HEK293 (cell line): ENCODE measurements around the gene HMGN1.

Source experiments
- CTCF ChIA-PET: fragments of 350-600 bp; formaldehyde crosslinking; extraction: SDS; loops from one replicate; lab custom pipeline; 2021; ENCODE audit warnings: antibody characterized with exemption; lab: Yijun Ruan, JAX
- POLR2A ChIA-PET: fragments of 300-600 bp; formaldehyde crosslinking; extraction: SDS; loops from one replicate; lab custom pipeline; 2020; ENCODE audit warnings: antibody characterized with exemption, inconsistent platforms; lab: Yijun Ruan, JAX
- H3K27ac ChIP-seq: fragments of 200-500 bp; sonication (Bioruptor generic); 2 replicates; pipeline ENCODE4 v1.5.1; 2014; ENCODE audit warnings: low read depth, low read length, control low read depth, inconsistent platforms; ENCODE audit errors: extremely low read depth
- H3K36me3 ChIP-seq, 2 experiments: fragments of 200-500 bp in 1 of 2; sonication (Bioruptor generic) in 1 of 2; 1 replicate in 1 of 2; 2 replicates in 1 of 2; pipeline ENCODE4 v1.5.1; 2014 to 2017; ENCODE audit warnings: inconsistent platforms in 2 of 2, low read length in 2 of 2; ENCODE audit not compliant: control insufficient read depth in 2 of 2, insufficient read depth in 1 of 2
- H3K4me1 ChIP-seq: fragments of 200-500 bp; sonication (Bioruptor generic); 2 replicates; pipeline ENCODE4 v1.5.1; 2014; ENCODE audit warnings: mild to moderate bottlenecking, low read length, inconsistent platforms; ENCODE audit not compliant: control insufficient read depth, insufficient read depth
- H3K4me3 ChIP-seq: 2 replicates; pipeline ENCODE4 v1.5.1; 2011; ENCODE audit warnings: low read depth, mild to moderate bottlenecking, control low read depth, low read length, moderate library complexity
- H3K9me3 ChIP-seq: fragments of 200-500 bp; sonication (Bioruptor generic); 2 replicates; pipeline ENCODE4 v1.5.1; 2014; ENCODE audit warnings: low read depth, low read length, inconsistent platforms; ENCODE audit not compliant: control insufficient read depth, insufficient read depth
- BCL11A ChIP-seq: fragments of 450-650 bp; formaldehyde crosslinking; IDR thresholded peaks from 2 replicates; pipeline ENCODE4 v1.5.1; 2016; ENCODE audit warnings: low read depth, missing biosample characterization, missing genetic modification characterization
- BCL11B ChIP-seq: fragments of 450-650 bp; formaldehyde crosslinking; IDR thresholded peaks from 2 replicates; pipeline ENCODE4 v1.5.1; 2016; ENCODE audit warnings: low read depth, missing biosample characterization, missing genetic modification characterization
- EGR2 ChIP-seq: fragments of 450-650 bp; formaldehyde crosslinking; IDR thresholded peaks from 2 replicates; pipeline ENCODE4 v1.5.1; 2016; ENCODE audit warnings: low read depth, missing biosample characterization, missing genetic modification characterization
- GLIS2 ChIP-seq: fragments of 450-650 bp; formaldehyde crosslinking; IDR thresholded peaks from 2 replicates; pipeline ENCODE4 v1.5.1; 2016; ENCODE audit warnings: missing biosample characterization, missing genetic modification characterization
- IKZF3 ChIP-seq: fragments of 450-650 bp; IDR thresholded peaks from 2 replicates; pipeline ENCODE4 v1.5.0; 2018; ENCODE audit warnings: missing biosample characterization, mild to moderate bottlenecking, missing genetic modification characterization, moderate library complexity
- KLF10 ChIP-seq: fragments of 450-650 bp; IDR thresholded peaks from 2 replicates; pipeline ENCODE4 v1.5.1; 2018; ENCODE audit warnings: missing biosample characterization, mild to moderate bottlenecking, missing genetic modification characterization
- SP2 ChIP-seq: fragments of 450-650 bp; formaldehyde crosslinking; IDR thresholded peaks from 2 replicates; pipeline ENCODE4 v1.5.1; 2016; ENCODE audit warnings: missing biosample characterization, missing genetic modification characterization
- WT1 ChIP-seq: fragments of 450-650 bp; formaldehyde crosslinking; IDR thresholded peaks from 2 replicates; pipeline ENCODE4 v1.5.1; 2016; ENCODE audit warnings: missing biosample characterization, missing genetic modification characterization
- ZBTB20 ChIP-seq: fragments of 450-650 bp; formaldehyde crosslinking; IDR thresholded peaks from 2 replicates; pipeline ENCODE4 v1.5.1; 2016; ENCODE audit warnings: missing biosample characterization, missing genetic modification characterization
- ZFP41 ChIP-seq: fragments of 450-650 bp; formaldehyde crosslinking; IDR thresholded peaks from 2 replicates; pipeline ENCODE4 v1.5.1; 2016; ENCODE audit warnings: missing biosample characterization, missing genetic modification characterization, borderline replicate concordance
- ZNF121 ChIP-seq: fragments of 450-650 bp; formaldehyde crosslinking; IDR thresholded peaks from 2 replicates; pipeline ENCODE4 v1.5.1; 2016; ENCODE audit warnings: missing biosample characterization, missing genetic modification characterization
- ZNF146 ChIP-seq: fragments of 450-650 bp; formaldehyde crosslinking; IDR thresholded peaks from 2 replicates; pipeline ENCODE4 v1.5.1; 2016; ENCODE audit warnings: missing biosample characterization, missing genetic modification characterization
- ZNF211 ChIP-seq: fragments of 450-650 bp; formaldehyde crosslinking; IDR thresholded peaks from 2 replicates; pipeline ENCODE4 v1.5.1; 2016; ENCODE audit warnings: low read depth, missing biosample characterization, missing genetic modification characterization
- ZNF266 ChIP-seq: fragments of 450-650 bp; formaldehyde crosslinking; IDR thresholded peaks from 2 replicates; pipeline ENCODE4 v1.5.1; 2016; ENCODE audit warnings: missing biosample characterization, missing genetic modification characterization, low read depth
- ZNF335 ChIP-seq: fragments of 450-650 bp; formaldehyde crosslinking; conservative IDR thresholded peaks from 2 replicates; pipeline ENCODE4 v1.5.1; 2016; ENCODE audit warnings: missing biosample characterization, missing genetic modification characterization
- ZNF341 ChIP-seq: fragments of 450-650 bp; formaldehyde crosslinking; IDR thresholded peaks from 2 replicates; pipeline ENCODE4; 2016; ENCODE audit warnings: low read depth, missing biosample characterization, missing genetic modification characterization
- ZNF391 ChIP-seq: fragments of 450-650 bp; formaldehyde crosslinking; IDR thresholded peaks from 2 replicates; pipeline ENCODE4 v1.5.1; 2016; ENCODE audit warnings: low read depth, missing biosample characterization, missing genetic modification characterization, borderline replicate concordance
- ZNF433 ChIP-seq: fragments of 450-650 bp; formaldehyde crosslinking; IDR thresholded peaks from 2 replicates; pipeline ENCODE4 v1.5.1; 2016; ENCODE audit warnings: missing biosample characterization, missing genetic modification characterization, low read depth
- ZNF530 ChIP-seq: fragments of 450-650 bp; formaldehyde crosslinking; IDR thresholded peaks from 2 replicates; pipeline ENCODE4 v1.5.1; 2016; ENCODE audit warnings: low read depth, missing biosample characterization, missing genetic modification characterization
- ZNF629 ChIP-seq: fragments of 450-650 bp; formaldehyde crosslinking; IDR thresholded peaks from 2 replicates; pipeline ENCODE4 v1.5.1; 2017; ENCODE audit warnings: missing biosample characterization, missing genetic modification characterization
- ZNF670 ChIP-seq: fragments of 450-650 bp; formaldehyde crosslinking; IDR thresholded peaks from 2 replicates; pipeline ENCODE4 v1.5.1; 2016; ENCODE audit warnings: missing biosample characterization, missing genetic modification characterization, low read depth
- ZNF677 ChIP-seq: fragments of 450-650 bp; IDR thresholded peaks from 2 replicates; pipeline ENCODE4 v1.5.0; 2018; ENCODE audit warnings: missing biosample characterization, mild to moderate bottlenecking, missing genetic modification characterization, moderate library complexity
- ZNF785 ChIP-seq: fragments of 450-650 bp; formaldehyde crosslinking; IDR thresholded peaks from 2 replicates; pipeline ENCODE4 v1.5.1; 2016; ENCODE audit warnings: missing biosample characterization, missing genetic modification characterization
- ZSCAN30 ChIP-seq: fragments of 450-650 bp; IDR thresholded peaks from 2 replicates; pipeline ENCODE4 v1.5.1; 2018; ENCODE audit warnings: missing biosample characterization, mild to moderate bottlenecking, missing genetic modification characterization, moderate library complexity
- TF ChIP-seq, protein P1 (sequence below): fragments of 450-650 bp; formaldehyde crosslinking; IDR thresholded peaks from 2 replicates; pipeline ENCODE4 v1.5.1; 2016; ENCODE audit warnings: missing biosample characterization, missing genetic modification characterization
- TF ChIP-seq, protein P2 (sequence below): fragments of 450-650 bp; formaldehyde crosslinking; IDR thresholded peaks from 2 replicates; pipeline ENCODE4 v1.5.1; 2016; ENCODE audit warnings: missing biosample characterization, missing genetic modification characterization, borderline replicate concordance
- TF ChIP-seq, protein P3 (sequence below): fragments of 450-650 bp; formaldehyde crosslinking; IDR thresholded peaks from 2 replicates; pipeline ENCODE4 v1.5.1; 2016; ENCODE audit warnings: missing biosample characterization, missing genetic modification characterization
- TF ChIP-seq, protein P4 (sequence below): sonication (generic); formaldehyde crosslinking; IDR thresholded peaks from 2 replicates; pipeline ENCODE4 v1.8.1; 2022; ENCODE audit warnings: mild to moderate bottlenecking, moderate library complexity, missing genetic modification reagents

The HMGN1 gene

DNA sequence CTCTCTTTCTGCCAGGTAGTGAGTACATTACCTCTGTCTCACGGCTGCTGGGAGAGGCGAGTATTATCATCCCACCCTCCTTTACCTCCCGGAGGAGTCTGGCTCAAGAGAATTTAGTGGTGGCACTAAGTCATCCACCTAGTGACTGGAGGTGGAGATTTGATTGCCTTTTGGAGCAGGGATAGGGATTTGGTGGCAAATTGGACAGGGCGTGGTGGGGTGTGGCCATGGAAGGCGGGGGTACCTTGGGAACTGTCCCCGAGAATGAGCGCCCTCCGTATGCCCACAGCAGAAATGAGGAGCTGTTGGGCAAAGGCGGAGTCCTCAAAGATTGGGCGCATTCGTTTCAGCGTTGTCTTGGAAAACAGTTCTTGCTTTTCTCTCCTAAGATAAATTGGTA is 32.1 kb upstream of the HMGN1 start (continued):
- TF ChIP-seq IKZF3: peak; percentile 49; the same call in 1 of the 2 replicates
- TF ChIP-seq SP2 (tag by site-specific recombination): peak; percentile 17; the same call in 1 of the 2 replicates
- no peak for TF ChIP-seq ZNF121 (tag by site-specific recombination)

DNA sequence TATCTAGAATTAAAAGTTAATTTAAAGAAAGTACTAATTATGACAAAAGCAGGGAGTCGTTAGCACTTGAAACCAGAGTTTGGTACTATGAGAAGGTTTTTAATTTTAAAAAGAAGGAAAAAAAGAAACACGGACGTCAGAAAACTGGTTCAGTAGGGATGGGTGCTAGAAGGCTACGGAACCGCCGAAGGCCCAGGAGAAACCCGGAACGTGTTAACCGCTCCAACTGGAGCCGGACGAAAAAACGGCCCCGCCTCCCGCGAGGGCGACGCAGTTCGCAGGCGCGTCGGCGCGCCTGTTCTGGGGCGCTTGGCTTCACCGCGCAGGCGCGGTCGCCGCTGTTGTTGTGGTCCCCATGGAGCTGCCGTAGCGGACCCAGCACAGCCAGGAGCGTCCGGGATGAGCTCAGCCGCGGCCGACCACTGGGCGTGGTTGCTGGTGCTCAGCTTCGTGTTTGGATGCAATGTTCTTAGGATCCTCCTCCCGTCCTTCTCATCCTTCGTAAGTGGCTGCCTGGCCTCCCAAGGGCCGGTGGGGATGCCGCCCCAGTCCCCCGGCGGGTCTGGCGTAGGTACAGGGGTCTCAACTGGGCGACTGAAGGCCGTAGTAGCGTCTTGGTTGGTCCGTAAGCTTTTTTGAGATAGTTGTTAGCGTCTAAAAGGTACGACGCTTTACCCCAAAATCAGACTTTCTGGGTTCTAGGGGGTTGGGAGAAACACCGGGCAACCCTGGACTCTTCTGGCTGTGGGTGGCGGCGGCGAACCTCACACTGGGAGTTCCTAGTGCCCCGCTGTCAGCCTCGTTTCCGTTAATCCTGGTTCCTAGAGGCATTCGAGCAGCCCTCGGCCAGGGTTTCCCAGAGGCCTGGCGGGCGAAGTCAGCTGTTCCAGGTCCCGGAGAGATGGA is 31.4 kb upstream of the HMGN1 start:
- POLR2A ChIA-PET: interaction anchor here (0.5 to 1.9 kb wide), 17 partner anchors 12 to 414 kb away, joined by 3 to 29 read pairs (median 3); partner anchors contain the start of genes BRWD1, HMGN1 and PSMG1
- Histone ChIP-seq H3K27ac (peak overlapping the region; percentile 53), H3K4me3 (peak overlapping the region; percentile 72), H3K9me3 (no peaks in the 10 kb centered on the region), H3K36me3 (no peaks in the 10 kb centered on the region; a peak in 1 of 3 replicates), H3K4me1 (peaks cover 2% of the 10 kb centered on the region; the same call in 1 of the 2 replicates)
- CTCF ChIA-PET: interaction anchor here (0.7 to 1.3 kb wide), 4 partner anchors 12 to 61 kb away, joined by 3 read pairs; no protein-coding TSS in a partner anchor
- 0 out of 2 replicates have a peak, but pooled peaks have one; percentile 12 for TF ChIP-seq KLF10 (tag by site-specific recombination)
- TF ChIP-seq ZNF341: peak; percentile 84
- TF ChIP-seq, protein P1, sequence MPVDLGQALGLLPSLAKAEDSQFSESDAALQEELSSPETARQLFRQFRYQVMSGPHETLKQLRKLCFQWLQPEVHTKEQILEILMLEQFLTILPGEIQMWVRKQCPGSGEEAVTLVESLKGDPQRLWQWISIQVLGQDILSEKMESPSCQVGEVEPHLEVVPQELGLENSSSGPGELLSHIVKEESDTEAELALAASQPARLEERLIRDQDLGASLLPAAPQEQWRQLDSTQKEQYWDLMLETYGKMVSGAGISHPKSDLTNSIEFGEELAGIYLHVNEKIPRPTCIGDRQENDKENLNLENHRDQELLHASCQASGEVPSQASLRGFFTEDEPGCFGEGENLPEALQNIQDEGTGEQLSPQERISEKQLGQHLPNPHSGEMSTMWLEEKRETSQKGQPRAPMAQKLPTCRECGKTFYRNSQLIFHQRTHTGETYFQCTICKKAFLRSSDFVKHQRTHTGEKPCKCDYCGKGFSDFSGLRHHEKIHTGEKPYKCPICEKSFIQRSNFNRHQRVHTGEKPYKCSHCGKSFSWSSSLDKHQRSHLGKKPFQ: no peak
- peak; percentile 46 for TF ChIP-seq ZNF629 (tag by site-specific recombination)
- TF ChIP-seq ZFP41 (tag by site-specific recombination): no peak
- no peak for TF ChIP-seq ZNF530 (tag by site-specific recombination)
- TF ChIP-seq WT1 (tag by site-specific recombination): peak; percentile 10; the same call in 1 of the 2 replicates
- no peak for TF ChIP-seq BCL11B (tag by site-specific recombination)
- no peak for TF ChIP-seq ZNF211 (tag by site-specific recombination)
- TF ChIP-seq ZNF335 (tag by site-specific recombination): peak; percentile 91
- no peak for TF ChIP-seq ZNF266
- TF ChIP-seq, protein P2, sequence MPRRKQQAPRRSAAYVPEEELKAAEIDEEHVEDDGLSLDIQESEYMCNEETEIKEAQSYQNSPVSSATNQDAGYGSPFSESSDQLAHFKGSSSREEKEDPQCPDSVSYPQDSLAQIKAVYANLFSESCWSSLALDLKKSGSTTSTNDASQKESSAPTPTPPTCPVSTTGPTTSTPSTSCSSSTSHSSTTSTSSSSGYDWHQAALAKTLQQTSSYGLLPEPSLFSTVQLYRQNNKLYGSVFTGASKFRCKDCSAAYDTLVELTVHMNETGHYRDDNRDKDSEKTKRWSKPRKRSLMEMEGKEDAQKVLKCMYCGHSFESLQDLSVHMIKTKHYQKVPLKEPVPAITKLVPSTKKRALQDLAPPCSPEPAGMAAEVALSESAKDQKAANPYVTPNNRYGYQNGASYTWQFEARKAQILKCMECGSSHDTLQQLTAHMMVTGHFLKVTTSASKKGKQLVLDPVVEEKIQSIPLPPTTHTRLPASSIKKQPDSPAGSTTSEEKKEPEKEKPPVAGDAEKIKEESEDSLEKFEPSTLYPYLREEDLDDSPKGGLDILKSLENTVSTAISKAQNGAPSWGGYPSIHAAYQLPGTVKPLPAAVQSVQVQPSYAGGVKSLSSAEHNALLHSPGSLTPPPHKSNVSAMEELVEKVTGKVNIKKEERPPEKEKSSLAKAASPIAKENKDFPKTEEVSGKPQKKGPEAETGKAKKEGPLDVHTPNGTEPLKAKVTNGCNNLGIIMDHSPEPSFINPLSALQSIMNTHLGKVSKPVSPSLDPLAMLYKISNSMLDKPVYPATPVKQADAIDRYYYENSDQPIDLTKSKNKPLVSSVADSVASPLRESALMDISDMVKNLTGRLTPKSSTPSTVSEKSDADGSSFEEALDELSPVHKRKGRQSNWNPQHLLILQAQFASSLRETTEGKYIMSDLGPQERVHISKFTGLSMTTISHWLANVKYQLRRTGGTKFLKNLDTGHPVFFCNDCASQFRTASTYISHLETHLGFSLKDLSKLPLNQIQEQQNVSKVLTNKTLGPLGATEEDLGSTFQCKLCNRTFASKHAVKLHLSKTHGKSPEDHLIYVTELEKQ: no peak
- peak; percentile 87 for TF ChIP-seq GLIS2 (tag by site-specific recombination)
- TF ChIP-seq BCL11A: no peak
- no peak for TF ChIP-seq ZSCAN30 (tag by site-specific recombination)
- TF ChIP-seq ZNF785 (tag by site-specific recombination): no peak
- TF ChIP-seq, protein P3, sequence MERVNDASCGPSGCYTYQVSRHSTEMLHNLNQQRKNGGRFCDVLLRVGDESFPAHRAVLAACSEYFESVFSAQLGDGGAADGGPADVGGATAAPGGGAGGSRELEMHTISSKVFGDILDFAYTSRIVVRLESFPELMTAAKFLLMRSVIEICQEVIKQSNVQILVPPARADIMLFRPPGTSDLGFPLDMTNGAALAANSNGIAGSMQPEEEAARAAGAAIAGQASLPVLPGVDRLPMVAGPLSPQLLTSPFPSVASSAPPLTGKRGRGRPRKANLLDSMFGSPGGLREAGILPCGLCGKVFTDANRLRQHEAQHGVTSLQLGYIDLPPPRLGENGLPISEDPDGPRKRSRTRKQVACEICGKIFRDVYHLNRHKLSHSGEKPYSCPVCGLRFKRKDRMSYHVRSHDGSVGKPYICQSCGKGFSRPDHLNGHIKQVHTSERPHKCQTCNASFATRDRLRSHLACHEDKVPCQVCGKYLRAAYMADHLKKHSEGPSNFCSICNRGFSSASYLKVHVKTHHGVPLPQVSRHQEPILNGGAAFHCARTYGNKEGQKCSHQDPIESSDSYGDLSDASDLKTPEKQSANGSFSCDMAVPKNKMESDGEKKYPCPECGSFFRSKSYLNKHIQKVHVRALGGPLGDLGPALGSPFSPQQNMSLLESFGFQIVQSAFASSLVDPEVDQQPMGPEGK (tag by site-specific recombination): peak; percentile 60
- TF ChIP-seq, protein P4, sequence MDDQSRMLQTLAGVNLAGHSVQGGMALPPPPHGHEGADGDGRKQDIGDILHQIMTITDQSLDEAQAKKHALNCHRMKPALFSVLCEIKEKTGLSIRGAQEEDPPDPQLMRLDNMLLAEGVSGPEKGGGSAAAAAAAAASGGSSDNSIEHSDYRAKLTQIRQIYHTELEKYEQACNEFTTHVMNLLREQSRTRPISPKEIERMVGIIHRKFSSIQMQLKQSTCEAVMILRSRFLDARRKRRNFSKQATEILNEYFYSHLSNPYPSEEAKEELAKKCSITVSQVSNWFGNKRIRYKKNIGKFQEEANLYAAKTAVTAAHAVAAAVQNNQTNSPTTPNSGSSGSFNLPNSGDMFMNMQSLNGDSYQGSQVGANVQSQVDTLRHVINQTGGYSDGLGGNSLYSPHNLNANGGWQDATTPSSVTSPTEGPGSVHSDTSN: 0 out of 2 replicates have a peak, but pooled peaks have one; percentile 24
- no peak for TF ChIP-seq ZNF433 (tag by site-specific recombination)
- no peak for TF ChIP-seq EGR2
- TF ChIP-seq ZNF146 (tag by site-specific recombination): no peak
- TF ChIP-seq ZBTB20 (tag by site-specific recombination): peak; percentile 77
- TF ChIP-seq ZNF670 (tag by site-specific recombination): no peak
- no peak for TF ChIP-seq ZNF677 (tag by site-specific recombination)
- TF ChIP-seq ZNF391 (tag by site-specific recombination): no peak
